ENCODE measurements around the gene MRPL53. TPM values are rescaled to one million over a fixed set of nuclear protein-coding genes. Genes with fewer than 3 reads are reported as not detected.

Gene MRPL53
- total and polyA plus RNA-seq, 2 of the 13 experiments (the other 11 are each of a cell fraction or from before 2014, with no cell fraction given): 34.3 to 51.9 TPM

GRCh38 chr2:74454654-74455511 lies 17.6 kb downstream of the MRPL53 start, which contains the start of gene INO80B (continued):
- TF ChIP-seq SUZ12 (IDR thresholded peaks at IDR 0.05; ENCODE audit: low read depth, low read length): 0 out of 2 replicates have a peak, but pooled peaks have one; percentile 17
- TF ChIP-seq ZFAT (CRISPR knock-in tag; conservative IDR thresholded peaks at IDR 0.05): no peak
- no peak for TF ChIP-seq NONO (IDR thresholded peaks at IDR 0.05)
- TF ChIP-seq NONO (CRISPR knock-in tag; conservative IDR thresholded peaks at IDR 0.05): peak; percentile 99
- peak; percentile 99 for TF ChIP-seq ZNF788 (CRISPR knock-in tag; IDR thresholded peaks at IDR 0.05; ENCODE audit: borderline replicate concordance)
- TF ChIP-seq, protein P1, sequence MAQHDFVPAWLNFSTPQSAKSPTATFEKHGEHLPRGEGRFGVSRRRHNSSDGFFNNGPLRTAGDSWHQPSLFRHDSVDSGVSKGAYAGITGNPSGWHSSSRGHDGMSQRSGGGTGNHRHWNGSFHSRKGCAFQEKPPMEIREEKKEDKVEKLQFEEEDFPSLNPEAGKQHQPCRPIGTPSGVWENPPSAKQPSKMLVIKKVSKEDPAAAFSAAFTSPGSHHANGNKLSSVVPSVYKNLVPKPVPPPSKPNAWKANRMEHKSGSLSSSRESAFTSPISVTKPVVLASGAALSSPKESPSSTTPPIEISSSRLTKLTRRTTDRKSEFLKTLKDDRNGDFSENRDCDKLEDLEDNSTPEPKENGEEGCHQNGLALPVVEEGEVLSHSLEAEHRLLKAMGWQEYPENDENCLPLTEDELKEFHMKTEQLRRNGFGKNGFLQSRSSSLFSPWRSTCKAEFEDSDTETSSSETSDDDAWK (CRISPR knock-in tag; IDR thresholded peaks at IDR 0.05): no peak
- TF ChIP-seq U2AF1 (optimal IDR thresholded peaks at IDR 0.05; ENCODE audit: low read depth, low read length): peak; percentile 94
- no peak for TF ChIP-seq ZNF180 (CRISPR knock-in tag; IDR thresholded peaks at IDR 0.05; ENCODE audit: borderline replicate concordance, low read depth)
- peak; percentile 99 for TF ChIP-seq ELF1 (CRISPR knock-in tag; IDR thresholded peaks at IDR 0.05)
- TF ChIP-seq DRAP1 (CRISPR knock-in tag; IDR thresholded peaks at IDR 0.05): peak; percentile 87
- peak; percentile 91; the same call in 1 of the 2 replicates for TF ChIP-seq PRDM4 (CRISPR knock-in tag; IDR thresholded peaks at IDR 0.05; ENCODE audit: borderline replicate concordance)
- peak; percentile 62 for TF ChIP-seq ZNF12 (CRISPR knock-in tag; IDR thresholded peaks at IDR 0.05)
- TF ChIP-seq TOE1 (CRISPR knock-in tag; IDR thresholded peaks at IDR 0.05): peak; percentile 97
- no peak for TF ChIP-seq HNRNPH1 (optimal IDR thresholded peaks at IDR 0.05; ENCODE audit: low read depth, low read length)
- no peak for TF ChIP-seq MTF1 (CRISPR knock-in tag; IDR thresholded peaks at IDR 0.05)
- no peak; the same call in 1 of the 2 replicates for TF ChIP-seq ZNF446 (CRISPR knock-in tag; IDR thresholded peaks at IDR 0.05)
- peak; percentile 68; the same call in 1 of the 2 replicates for TF ChIP-seq SRF (IDR thresholded peaks at IDR 0.05; ENCODE audit: low read depth, low read length)
- TF ChIP-seq, protein P2, sequence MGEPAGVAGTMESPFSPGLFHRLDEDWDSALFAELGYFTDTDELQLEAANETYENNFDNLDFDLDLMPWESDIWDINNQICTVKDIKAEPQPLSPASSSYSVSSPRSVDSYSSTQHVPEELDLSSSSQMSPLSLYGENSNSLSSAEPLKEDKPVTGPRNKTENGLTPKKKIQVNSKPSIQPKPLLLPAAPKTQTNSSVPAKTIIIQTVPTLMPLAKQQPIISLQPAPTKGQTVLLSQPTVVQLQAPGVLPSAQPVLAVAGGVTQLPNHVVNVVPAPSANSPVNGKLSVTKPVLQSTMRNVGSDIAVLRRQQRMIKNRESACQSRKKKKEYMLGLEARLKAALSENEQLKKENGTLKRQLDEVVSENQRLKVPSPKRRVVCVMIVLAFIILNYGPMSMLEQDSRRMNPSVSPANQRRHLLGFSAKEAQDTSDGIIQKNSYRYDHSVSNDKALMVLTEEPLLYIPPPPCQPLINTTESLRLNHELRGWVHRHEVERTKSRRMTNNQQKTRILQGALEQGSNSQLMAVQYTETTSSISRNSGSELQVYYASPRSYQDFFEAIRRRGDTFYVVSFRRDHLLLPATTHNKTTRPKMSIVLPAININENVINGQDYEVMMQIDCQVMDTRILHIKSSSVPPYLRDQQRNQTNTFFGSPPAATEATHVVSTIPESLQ (CRISPR knock-in tag; conservative IDR thresholded peaks at IDR 0.05): peak; percentile 86
- TF ChIP-seq ZNF616 (CRISPR knock-in tag; IDR thresholded peaks at IDR 0.05; ENCODE audit: low read depth): no peak
- peak; percentile 89 for TF ChIP-seq KMT2A (CRISPR knock-in tag; IDR thresholded peaks at IDR 0.05)
- peak; percentile 87 for TF ChIP-seq SKI (IDR thresholded peaks at IDR 0.05; ENCODE audit: partially characterized antibody)
- peak; percentile 82; the same call in 1 of the 2 replicates for TF ChIP-seq ZNF615 (CRISPR knock-in tag; IDR thresholded peaks at IDR 0.05; ENCODE audit: borderline replicate concordance)
- TF ChIP-seq AKAP8 (CRISPR knock-in tag; IDR thresholded peaks at IDR 0.05): no peak; the same call in 1 of the 2 replicates
- peak; percentile 61 for TF ChIP-seq ZNF781 (CRISPR knock-in tag; IDR thresholded peaks at IDR 0.05; ENCODE audit: borderline replicate concordance, not compliant biosample characterization)

All from HepG2 (cell line).